NCI-H460 (cell line): Measurements from ENCODE around the gene CLDN6. TPM values are rescaled to one million over a fixed set of nuclear protein-coding genes. Genes with fewer than 3 reads are reported as not detected.

ENCODE experiments used
- DNase-seq: peaks from one replicate; pipeline ENCODE4 v3.0.0-alpha.2; 2016; ENCODE audit warnings: low read depth; ENCODE audit errors: extremely low read depth
- total RNA-seq: library from RNA; depleted of rRNA; stranded (reverse); fragments of >200 nt; shearing (Covaris generic); gene quantifications from 2 replicates; pipeline ENCODE4 v1.2.3, GENCODE V29; 2014

Gene CLDN6
- total RNA-seq, 1 experiment from 2014 or later = not detected

GRCh38 chr16:3029491-3030221 is 11.7 kb upstream of the CLDN6 start:
- no peak for DNase-seq

- DNase-seq = no peak
Measured at GRCh38 chr16:3028716-3029319, 10.8 kb upstream of the CLDN6 start.

DNA sequence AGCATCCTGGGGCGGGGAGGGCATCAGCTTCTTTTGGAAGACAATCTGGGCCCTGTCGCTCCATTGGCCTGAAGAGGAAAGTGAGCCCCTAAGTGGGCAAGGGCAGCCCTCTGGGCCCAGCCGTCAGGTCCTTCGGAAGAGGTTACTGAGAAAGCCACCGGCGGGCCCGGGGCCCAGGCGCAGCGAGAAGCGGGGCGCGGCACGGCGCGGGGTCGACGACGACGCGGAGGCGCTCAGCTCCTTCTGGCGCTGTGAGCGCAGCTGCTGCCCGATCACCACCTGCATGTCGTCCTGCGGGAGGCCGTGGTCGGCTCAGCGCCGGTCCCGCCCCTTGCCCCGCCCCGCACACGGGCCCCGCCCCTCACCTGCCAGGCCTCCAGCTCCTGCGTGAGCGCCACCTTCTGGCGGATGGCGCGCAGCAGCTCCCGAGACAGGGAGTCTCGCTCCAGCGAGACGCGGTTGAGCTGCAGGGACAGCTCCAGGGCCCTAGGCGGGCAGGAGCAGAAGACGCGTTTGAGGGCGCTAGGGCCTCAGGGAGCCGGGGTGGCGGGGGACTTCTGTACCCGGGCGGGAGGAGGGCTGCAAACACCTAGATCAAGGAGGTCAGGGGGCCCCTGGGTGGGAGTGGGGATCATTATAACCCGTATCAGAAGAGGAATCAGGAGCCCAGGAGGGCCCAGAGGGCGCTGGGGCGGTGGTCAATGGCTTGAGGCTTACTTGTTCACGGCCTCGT is 10.2 kb upstream of the CLDN6 start:
- DNase-seq = peak; percentile 87

DNA sequence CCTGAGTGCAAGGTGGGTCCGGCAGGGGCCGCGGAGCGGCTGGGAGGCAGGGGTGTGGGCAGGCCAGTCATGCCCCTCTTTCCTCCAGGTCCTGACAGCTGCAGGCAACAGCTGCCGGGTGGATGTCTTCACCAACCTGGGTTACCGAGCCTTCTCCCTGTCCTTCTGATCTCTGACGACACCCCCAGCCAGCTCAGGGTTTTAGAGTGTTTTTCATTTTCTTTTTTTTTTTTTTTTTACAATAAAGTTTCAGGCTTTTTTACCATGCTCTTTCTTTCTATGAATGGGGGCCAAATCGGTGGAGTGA is 9.5 kb upstream of the CLDN6 start:
- no peak for DNase-seq

- no peak for DNase-seq
Measured at GRCh38 chr16:3026609-3027488, 8.9 kb upstream of the CLDN6 start.

DNA sequence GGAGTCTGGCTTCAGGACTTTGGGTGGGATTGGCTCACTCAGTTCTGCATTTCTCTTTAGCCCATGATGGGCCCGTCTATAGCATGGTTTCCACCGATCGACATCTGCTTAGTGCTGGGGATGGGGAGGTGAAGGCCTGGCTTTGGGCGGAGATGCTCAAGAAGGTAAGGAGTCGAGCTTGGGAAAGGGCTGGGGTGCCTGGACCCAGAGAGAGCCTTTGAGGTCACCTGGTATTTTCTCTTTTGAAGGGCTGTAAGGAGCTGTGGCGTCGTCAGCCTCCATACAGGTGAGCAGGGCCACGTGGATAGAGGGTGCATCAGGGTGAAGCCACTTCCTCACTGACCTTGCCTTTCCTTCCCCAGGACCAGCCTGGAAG is 8.0 kb upstream of the CLDN6 start:
- DNase-seq = no peak

- no peak for DNase-seq
Measured at GRCh38 chr16:3025032-3026002, 7.3 kb upstream of the CLDN6 start.

DNA sequence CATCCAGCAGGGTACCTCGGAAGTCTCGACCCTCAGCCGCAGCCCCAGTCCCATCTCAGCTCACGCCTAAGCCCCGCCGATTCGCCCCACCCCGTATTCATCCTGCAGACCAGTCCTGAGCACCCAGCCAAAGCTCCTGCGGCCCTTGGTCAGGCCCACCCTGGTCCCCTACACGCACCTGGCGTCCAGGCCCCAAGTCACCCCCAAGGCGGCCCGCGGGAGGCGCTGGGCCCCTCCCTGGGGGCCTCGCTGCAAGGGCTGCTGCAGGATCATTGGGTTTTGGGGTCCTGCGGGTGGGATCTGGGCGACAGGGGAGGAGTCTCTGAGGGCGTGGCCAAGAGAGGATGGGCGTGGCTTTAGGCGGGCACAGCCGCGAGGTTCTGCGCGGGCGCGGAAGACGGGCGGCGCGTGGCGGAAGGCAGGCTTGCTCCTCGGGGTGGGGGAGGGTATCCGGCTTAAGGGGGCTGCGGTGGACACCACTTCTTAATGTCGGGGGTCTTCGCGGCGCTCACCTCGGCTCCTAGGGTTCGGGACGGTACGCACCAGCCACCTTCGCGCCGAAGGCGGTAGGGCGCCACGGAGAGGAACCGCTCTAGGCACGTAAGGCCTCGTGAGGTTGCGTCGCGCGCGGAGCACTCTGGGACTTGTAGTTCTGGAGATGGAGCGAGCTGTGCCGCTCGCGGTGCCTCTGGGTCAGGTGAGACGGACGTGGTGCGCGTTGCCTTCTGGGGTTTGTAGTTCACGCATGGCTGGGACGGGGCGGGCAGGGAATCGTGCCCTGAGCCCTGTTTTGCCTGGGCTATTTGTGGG is 5.9 kb upstream of the CLDN6 start, which contains the start of the genes HCFC1R1 and THOC6:
HCFC1R1 (minus strand) TSS at position 274 of the 810 bp plus-strand sequence; CDS start at position 273, 1 bp downstream.
THOC6 (plus strand) TSS at position 367 of the 810 bp plus-strand sequence; CDS start at position 659, 292 bp downstream.
- peak; percentile 97 for DNase-seq

DNA sequence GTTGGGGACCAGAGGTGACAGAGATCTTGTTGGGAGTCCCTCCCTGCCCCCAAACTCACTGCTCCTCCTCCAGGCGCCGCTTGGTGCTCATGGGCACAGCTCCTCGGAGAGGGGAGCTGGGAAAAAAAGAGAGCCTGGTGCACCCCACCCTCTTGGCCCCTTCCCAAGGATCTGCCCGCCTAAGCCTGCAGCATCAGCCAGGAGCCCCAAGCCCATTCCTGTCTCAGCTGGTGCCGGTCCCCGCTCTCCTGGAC is 5.4 kb upstream of the CLDN6 start:
- DNase-seq = peak; percentile 69

- no peak for DNase-seq
Measured at GRCh38 chr16:3022684-3023414, 4.9 kb upstream of the CLDN6 start.

- peak; percentile 90 for DNase-seq
Measured at GRCh38 chr16:3022208-3022683, 4.3 kb upstream of the CLDN6 start.

DNA sequence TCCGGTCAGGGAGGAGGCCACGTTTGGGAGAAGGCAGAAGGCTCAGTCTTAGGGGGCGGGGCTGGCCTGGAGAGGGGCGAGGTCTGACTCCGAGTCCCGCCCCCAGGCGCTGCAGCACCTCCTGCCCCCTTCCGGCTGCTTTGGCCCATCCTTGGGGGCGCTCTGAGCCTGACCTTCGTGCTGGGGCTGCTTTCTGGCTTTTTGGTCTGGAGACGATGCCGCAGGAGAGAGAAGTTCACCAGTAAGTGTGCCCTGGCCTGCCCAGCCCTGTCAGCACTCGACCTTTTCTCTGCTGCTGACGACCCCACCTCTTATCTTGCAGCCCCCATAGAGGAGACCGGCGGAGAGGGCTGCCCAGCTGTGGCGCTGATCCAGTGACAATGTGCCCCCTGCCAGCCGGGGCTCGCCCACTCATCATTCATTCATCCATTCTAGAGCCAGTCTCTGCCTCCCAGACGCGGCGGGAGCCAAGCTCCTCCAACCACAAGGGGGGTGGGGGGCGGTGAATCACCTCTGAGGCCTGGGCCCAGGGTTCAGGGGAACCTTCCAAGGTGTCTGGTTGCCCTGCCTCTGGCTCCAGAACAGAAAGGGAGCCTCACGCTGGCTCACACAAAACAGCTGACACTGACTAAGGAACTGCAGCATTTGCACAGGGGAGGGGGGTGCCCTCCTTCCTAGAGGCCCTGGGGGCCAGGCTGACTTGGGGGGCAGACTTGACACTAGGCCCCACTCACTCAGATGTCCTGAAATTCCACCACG is 3.6 kb upstream of the CLDN6 start:
- DNase-seq = peak; percentile 79

GRCh38 chr16:3020604-3021448 is 2.8 kb upstream of the CLDN6 start:
- DNase-seq = peak; percentile 80

- peak; percentile 80 for DNase-seq
Measured at GRCh38 chr16:3020247-3020603, 2.2 kb upstream of the CLDN6 start, which contains the start of gene TNFRSF12A. Gene TNFRSF12A, plus strand, starts transcription at chr16:3020368. Its CDS starts 30 bp downstream, at chr16:3020398.

DNA sequence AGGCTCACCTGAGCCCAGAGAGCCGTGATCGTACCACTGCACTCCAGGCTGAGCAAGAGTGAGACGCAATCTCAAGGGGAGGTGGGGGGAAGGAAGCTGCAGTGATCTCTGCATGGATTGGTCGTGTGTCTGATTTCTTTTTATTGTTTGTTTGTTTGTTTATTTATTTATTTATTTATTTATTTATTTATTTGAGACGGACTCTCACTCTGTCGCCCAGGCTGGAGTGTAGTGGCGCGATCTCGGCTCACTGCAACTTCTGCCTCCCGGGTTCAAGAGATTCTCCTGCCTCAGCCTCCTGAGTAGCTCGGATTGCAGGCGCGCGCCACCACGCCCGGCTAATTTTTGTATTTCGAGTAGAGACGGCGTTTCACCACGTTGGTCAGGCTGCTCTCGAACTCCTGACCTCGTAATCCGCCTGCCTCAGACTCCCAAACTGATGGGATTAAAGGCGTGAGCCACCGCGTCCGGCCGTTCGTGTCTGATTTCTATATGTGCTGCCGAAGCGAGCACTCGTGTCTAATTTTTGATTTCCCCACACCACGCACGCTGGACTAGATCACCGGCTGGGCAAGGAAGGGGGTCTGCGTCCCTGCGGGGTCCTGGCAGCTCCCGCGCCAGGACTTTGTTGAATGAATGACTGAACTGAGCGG is 1.7 kb upstream of the CLDN6 start:
- DNase-seq = no peak

GRCh38 chr16:3017344-3017743 is 639 bp downstream of the CLDN6 start:
- DNase-seq = no peak
